ENCODE data around the gene TUBAL3. TPM values are rescaled to one million over a fixed set of nuclear protein-coding genes. Genes with fewer than 3 reads are reported as not detected.

The TUBAL3 gene
- total RNA-seq (2022; extraction: Qiagen RNA extraction; ENCODE audit: low read depth) = 0.13 to 0.48 TPM (median 0.29 TPM) in 5 replicates

DNA sequence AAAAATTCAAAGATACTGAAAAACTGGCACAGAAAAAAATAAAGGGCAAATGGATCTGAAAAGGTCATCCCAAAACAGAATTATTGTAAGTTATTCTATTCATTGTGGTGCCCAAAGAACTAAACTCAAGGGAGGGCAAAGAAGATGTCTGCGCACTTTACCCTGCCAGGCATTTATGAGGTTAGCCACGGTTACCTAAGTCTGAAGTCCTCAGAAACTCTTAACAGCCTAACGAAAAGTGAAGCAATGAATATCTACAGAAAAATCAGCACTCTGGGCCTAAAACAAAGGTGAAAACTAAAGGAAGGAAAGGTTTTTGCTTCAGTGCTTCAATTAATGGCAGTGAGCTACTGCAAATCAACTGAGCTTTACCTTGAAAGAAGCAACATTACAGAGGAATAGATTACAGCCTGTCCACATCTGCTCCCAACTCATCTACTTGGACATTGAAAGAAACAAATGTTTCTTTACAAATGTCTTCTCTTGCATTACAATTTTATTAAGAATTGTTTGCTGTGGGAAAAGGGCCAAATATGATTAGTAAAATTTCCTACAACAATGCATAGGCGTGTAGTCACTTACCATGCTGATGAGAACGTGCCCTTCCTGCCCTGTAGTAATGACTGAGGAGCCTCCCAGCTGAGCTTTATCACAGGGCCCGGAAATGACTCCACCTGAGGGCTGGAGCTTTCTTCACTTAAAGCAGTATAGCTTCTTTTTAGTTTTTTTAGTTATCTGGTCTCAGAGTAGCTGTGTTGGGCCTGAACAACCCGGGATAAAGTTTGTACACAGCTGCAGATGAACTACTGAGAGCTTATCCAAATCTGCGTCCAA, at the start of gene TUBAL3:
Gene TUBAL3 (minus strand): TSS at position 621 of the 834 bp plus-strand sequence. CDS start 36 bp downstream, at position 585.

GRCh38 chr10:5412277-5412941, 7.8 kb upstream of the TUBAL3 start, which contains the start of gene NET1:
TSS of gene NET1 (plus strand) at chr10:5412557. CDS start at chr10:5412693, 136 bp downstream.

GRCh38 chr10:5364890-5365338, 39.7 kb downstream of the TUBAL3 start, which contains the start of gene UCN3:
TSS of gene UCN3 (plus strand) at chr10:5364966. CDS start at chr10:5373721, 8,755 bp downstream.

Other genes starting within 250 kb of the TUBAL3 start
- 0.21 TPM in 1 of 5 replicates, not detected in the others for gene AKR1C8, start 219.7 kb downstream of the TUBAL3 start, total RNA-seq (2022; extraction: Qiagen RNA extraction; ENCODE audit: low read depth)
- gene AKR1C4, start 208.0 kb downstream of the TUBAL3 start, total RNA-seq (2022; extraction: Qiagen RNA extraction; ENCODE audit: low read depth) = 0.10 to 0.41 TPM (median 0.30 TPM) in 5 replicates
- not detected in 5 replicates for gene UCN3, start 39.9 kb downstream of the TUBAL3 start, total RNA-seq (2022; extraction: Qiagen RNA extraction; ENCODE audit: low read depth)
- gene NET1, start 7.7 kb upstream of the TUBAL3 start, total RNA-seq (2022; extraction: Qiagen RNA extraction; ENCODE audit: low read depth) = 62.3 to 83.7 TPM (median 76.0 TPM) in 5 replicates
- not detected in 5 replicates for gene CALML5, start 94.7 kb upstream of the TUBAL3 start, total RNA-seq (2022; extraction: Qiagen RNA extraction; ENCODE audit: low read depth)
- not detected in 5 replicates for gene CALML3, start 120.1 kb upstream of the TUBAL3 start, total RNA-seq (2022; extraction: Qiagen RNA extraction; ENCODE audit: low read depth)

All from A549 treated with RU486 at 1 μM for 4 hours (cell line).